Activated CD4-positive, alpha-beta memory T cell treated with anti-CD3 and anti-CD28 coated beads, Interleukin-2, amount 10 ng/mL, durations not matched to agents 7 days and 5 days (primary cell): ENCODE results near the gene GMDS. TPM values are rescaled to one million over a fixed set of nuclear protein-coding genes. Genes with fewer than 3 reads are reported as not detected.

Experiments
- CTCF ChIA-PET: fragments of 350-600 bp; sonication (Branson Sonifier 250); formaldehyde crosslinking; loops from one replicate; lab custom pipeline; 2021; ENCODE audit warnings: antibody characterized with exemption, inconsistent platforms; lab: Charles Lee
- POLR2A ChIA-PET: fragments of 350-600 bp; sonication (Branson Sonifier 250); formaldehyde crosslinking; loops from one replicate; lab custom pipeline; 2021; ENCODE audit warnings: antibody characterized with exemption; lab: Charles Lee
- DNase-seq: peaks from one replicate; pipeline ENCODE4 v3.0.0-alpha.2; 2020
- H3K27ac Mint-ChIP-seq: one replicate; pipeline ENCODE4 v1.8.0; 2021; ENCODE audit warnings: mild to moderate bottlenecking, mixed read lengths
- H3K27me3 Mint-ChIP-seq: one replicate; pipeline ENCODE4 v1.8.0; 2021; ENCODE audit warnings: mixed read lengths
- H3K36me3 Mint-ChIP-seq: one replicate; pipeline ENCODE4 v1.8.0; 2021; ENCODE audit warnings: low read depth, mixed read lengths
- H3K4me1 Mint-ChIP-seq: one replicate; pipeline ENCODE4 v1.8.0; 2021; ENCODE audit warnings: mixed read lengths
- H3K4me3 Mint-ChIP-seq: one replicate; pipeline ENCODE4 v1.8.0; 2021; ENCODE audit warnings: mild to moderate bottlenecking, mixed read lengths
- H3K9me3 Mint-ChIP-seq: one replicate; pipeline ENCODE4 v1.8.0; 2021; ENCODE audit warnings: mixed read lengths
- total RNA-seq, 2 experiments: library from RNA; stranded (reverse); gene quantifications; one replicate each; pipeline ENCODE4 v1.2.3, GENCODE V29; 2021

GMDS gene
- total RNA-seq, 2 experiments from 2014 or later = 23.7 to 24.7 TPM

DNA sequence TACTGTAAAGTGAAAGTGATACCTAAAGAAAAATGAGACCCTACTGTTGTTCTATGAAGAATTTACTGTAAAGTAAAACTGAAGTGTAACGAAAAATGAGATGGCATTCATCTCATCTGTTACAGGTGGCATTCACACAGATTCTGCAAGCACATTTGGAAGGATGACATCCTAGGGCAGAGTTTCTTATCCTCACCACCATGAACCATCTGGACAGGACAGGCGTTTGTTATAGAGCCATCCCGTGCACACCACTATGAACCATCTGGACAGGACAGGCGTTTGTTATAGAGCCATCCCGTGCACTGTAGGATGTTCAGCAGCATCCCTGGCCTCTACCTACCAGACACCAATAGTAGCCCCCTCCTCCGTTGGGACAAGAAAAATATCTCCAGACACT is 294.8 kb downstream of the GMDS start:
- no peak overlapping the region for H3K27ac Mint-ChIP-seq
- ChIA-PET CTCF (no interaction called here), POLR2A (no interaction called here)
- H3K36me3 Mint-ChIP-seq = no peaks in the 10 kb centered on the region
- H3K4me3 Mint-ChIP-seq = no peak overlapping the region
- no peaks in the 10 kb centered on the region for H3K4me1 Mint-ChIP-seq
- H3K9me3 Mint-ChIP-seq = no peaks in the 10 kb centered on the region
- H3K27me3 Mint-ChIP-seq = no peaks in the 10 kb centered on the region
- DNase-seq = no peak

DNA sequence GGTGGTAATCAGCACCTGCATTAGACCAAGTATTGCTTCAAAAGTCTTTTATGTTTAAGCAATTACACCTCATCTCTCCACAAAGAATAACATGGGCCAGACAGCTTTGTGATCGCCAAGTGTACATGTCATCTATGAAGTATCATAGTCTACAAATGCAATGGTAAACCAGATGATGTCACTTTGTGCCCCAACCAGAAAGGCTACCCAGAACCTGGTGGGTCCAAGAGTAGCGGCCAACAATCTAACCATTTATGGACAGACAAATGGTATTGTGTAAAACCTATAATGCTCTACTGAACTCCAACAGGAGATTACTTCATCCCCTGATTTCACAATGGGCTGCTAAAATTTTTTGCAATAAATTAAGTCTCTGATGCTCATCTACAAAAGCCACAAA is 295.9 kb downstream of the GMDS start:
- H3K4me3 Mint-ChIP-seq = no peak overlapping the region
- H3K27me3 Mint-ChIP-seq = no peaks in the 10 kb centered on the region
- ChIA-PET CTCF (no interaction called here), POLR2A (no interaction called here)
- H3K27ac Mint-ChIP-seq = no peak overlapping the region
- DNase-seq = no peak
- no peaks in the 10 kb centered on the region for H3K4me1 Mint-ChIP-seq
- H3K9me3 Mint-ChIP-seq = no peaks in the 10 kb centered on the region
- H3K36me3 Mint-ChIP-seq = no peaks in the 10 kb centered on the region

DNA sequence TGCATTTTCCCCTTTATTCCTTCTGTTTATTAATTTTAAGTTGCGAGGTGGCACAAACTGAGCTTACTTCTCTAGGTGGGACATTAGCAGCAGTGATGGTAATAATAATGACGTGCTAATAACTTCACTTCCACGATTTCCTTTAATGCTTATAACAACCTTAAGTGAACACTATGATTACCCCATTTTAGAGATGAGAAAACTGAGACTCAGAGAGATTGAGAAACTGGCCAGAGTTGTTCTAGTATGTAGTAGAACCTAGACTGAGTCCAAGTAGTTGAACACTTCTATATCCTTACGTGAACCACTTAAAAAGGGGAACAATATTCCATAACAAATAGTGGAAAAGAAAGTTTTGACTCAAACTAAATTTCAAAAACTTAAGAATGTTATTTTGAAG is 297.5 kb downstream of the GMDS start:
- H3K27me3 Mint-ChIP-seq = no peaks in the 10 kb centered on the region
- no peak for DNase-seq
- no peaks in the 10 kb centered on the region for H3K4me1 Mint-ChIP-seq
- POLR2A ChIA-PET = no interaction called here
- no peak overlapping the region for H3K4me3 Mint-ChIP-seq
- CTCF ChIA-PET = no interaction called here
- no peaks in the 10 kb centered on the region for H3K9me3 Mint-ChIP-seq
- H3K36me3 Mint-ChIP-seq = no peaks in the 10 kb centered on the region
- no peak overlapping the region for H3K27ac Mint-ChIP-seq

DNA sequence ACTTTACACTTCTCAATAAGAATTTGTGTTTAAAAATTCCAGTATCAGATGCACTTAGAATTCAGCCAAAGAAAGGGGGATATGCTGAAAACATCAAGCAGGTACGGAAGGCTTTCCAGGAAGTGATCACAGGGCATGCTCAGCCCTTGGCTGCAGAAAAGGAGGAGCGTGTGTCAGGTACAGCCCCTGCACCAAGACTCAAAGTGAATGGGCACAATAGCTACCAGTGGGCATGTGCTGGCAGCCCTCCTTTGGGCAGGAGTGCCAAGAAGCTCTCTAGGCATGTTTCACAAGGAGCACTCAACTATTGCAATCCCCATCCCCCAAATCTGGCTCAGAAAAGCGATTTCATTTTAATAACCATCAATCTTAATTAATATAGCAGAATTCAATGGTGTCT is 298.8 kb downstream of the GMDS start:
- no peak overlapping the region for H3K27ac Mint-ChIP-seq
- CTCF ChIA-PET = interaction anchor here (1.4 kb wide), 1 partner anchor 688 kb away, joined by 3 read pairs; no protein-coding TSS in a partner anchor
- H3K36me3 Mint-ChIP-seq = no peaks in the 10 kb centered on the region
- POLR2A ChIA-PET = no interaction called here
- no peak for DNase-seq
- H3K27me3 Mint-ChIP-seq = no peaks in the 10 kb centered on the region
- H3K4me3 Mint-ChIP-seq = no peak overlapping the region
- H3K9me3 Mint-ChIP-seq = no peaks in the 10 kb centered on the region
- H3K4me1 Mint-ChIP-seq = no peaks in the 10 kb centered on the region

DNA sequence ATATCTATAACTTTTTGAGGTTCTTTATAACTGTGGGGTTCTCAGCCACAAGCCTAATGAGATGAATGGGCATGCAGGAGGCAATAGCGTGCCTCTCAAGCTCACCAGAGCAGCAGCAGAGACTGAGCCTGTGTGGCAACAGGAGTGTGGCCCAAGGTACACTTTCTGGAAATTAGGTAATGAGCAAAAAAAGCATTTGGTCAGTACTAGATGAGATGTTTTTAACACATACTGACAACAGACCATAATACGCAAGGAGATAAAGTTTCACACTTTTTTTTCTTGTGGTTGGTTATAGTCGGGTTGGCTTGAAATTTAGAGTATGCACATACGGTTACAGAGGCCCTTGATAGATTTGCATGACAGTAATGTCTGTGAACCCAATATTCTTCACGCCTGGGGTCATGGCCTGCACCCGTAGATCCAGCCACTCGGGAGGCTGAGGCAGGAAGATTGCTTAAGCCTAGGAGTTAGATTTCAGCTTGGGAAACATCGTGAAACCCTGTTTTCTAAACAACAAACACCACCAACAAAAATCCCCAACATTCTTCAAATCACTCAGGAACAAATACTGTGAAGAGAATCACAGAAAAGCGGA is 300.1 kb downstream of the GMDS start:
- H3K36me3 Mint-ChIP-seq = no peaks in the 10 kb centered on the region
- no peak overlapping the region for H3K27ac Mint-ChIP-seq
- H3K4me1 Mint-ChIP-seq = no peaks in the 10 kb centered on the region
- no peaks in the 10 kb centered on the region for H3K27me3 Mint-ChIP-seq
- H3K4me3 Mint-ChIP-seq = no peak overlapping the region
- ChIA-PET POLR2A (no interaction called here), CTCF (interaction anchor here (1.4 kb wide), 1 partner anchor 689 kb away, joined by 3 read pairs; no protein-coding TSS in a partner anchor)
- no peaks in the 10 kb centered on the region for H3K9me3 Mint-ChIP-seq
- DNase-seq = no peak

DNA sequence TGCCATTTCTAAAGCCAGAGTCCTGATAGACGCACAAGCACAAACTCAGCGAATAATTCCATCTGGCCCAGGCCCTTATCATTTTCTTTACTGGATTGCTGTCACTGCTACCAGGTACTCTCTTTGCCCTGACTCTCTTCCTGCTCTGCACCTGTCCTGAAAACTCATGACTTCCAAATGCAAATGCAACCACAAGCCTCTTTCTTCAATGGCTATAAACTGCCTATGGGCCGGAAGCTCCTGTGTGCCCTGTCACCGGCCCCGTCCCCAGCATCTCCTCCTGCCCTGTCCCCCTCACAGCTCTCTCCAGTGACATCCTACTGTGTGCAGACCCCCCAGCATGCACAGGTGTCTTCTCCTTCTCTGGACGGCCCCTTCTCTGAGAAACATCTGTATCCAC is 302.6 kb downstream of the GMDS start:
- POLR2A ChIA-PET = no interaction called here
- Mint-ChIP-seq H3K36me3 (no peaks in the 10 kb centered on the region), H3K9me3 (no peaks in the 10 kb centered on the region), H3K4me3 (no peak overlapping the region), H3K27me3 (no peaks in the 10 kb centered on the region), H3K4me1 (no peaks in the 10 kb centered on the region), H3K27ac (no peak overlapping the region)
- CTCF ChIA-PET = interaction anchor here (0.9 kb wide), 1 partner anchor 11 kb away, joined by 3 read pairs; no protein-coding TSS in a partner anchor
- no peak for DNase-seq

DNA sequence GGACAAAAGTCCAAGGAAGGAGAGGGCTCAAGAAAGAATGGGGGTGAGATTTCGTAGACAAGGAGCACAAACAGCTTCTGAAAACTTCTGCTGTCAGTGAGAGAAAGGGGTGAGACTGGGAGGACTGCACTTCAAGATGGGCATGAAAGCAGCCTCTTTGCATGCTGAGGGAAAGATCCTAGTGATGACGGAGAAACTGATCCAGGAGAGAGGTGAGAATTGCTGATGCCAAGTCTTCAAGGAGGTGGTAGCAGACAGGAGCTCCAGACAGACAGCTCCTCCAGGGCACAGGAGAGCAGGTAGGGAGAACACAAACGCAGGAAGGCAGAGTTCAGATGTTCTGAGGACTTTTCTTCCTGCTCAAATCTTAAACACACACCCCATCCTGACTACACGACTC is 303.9 kb downstream of the GMDS start:
- Mint-ChIP-seq H3K4me3 (no peak overlapping the region), H3K27ac (no peak overlapping the region), H3K27me3 (no peaks in the 10 kb centered on the region), H3K36me3 (no peaks in the 10 kb centered on the region), H3K4me1 (no peaks in the 10 kb centered on the region), H3K9me3 (no peaks in the 10 kb centered on the region)
- POLR2A ChIA-PET = no interaction called here
- no peak for DNase-seq
- CTCF ChIA-PET = no interaction called here

DNA sequence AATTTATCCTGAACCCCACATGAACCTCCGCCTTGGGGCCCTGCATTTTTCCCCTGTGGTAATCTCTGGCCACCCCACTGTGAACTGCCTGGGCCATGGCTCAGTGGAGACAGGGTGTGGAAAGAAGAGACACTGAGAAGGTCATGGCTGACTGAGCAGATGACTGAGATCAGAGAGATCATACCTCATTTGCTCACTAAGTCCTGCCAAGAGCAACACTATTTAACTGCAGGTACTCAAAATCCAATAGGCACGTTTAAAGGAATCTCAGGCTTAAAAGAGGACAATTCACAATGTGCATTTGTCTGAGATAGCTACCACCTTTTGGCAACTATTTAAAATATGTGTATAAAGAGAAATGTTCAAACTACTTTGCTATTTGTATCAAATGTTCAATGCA is 305.0 kb downstream of the GMDS start:
- DNase-seq = no peak
- peaks cover 2% of the 10 kb centered on the region for H3K36me3 Mint-ChIP-seq
- no peaks in the 10 kb centered on the region for H3K4me1 Mint-ChIP-seq
- POLR2A ChIA-PET = no interaction called here
- CTCF ChIA-PET = no interaction called here
- no peaks in the 10 kb centered on the region for H3K9me3 Mint-ChIP-seq
- H3K27ac Mint-ChIP-seq = no peak overlapping the region
- H3K27me3 Mint-ChIP-seq = no peaks in the 10 kb centered on the region
- H3K4me3 Mint-ChIP-seq = no peak overlapping the region

DNA sequence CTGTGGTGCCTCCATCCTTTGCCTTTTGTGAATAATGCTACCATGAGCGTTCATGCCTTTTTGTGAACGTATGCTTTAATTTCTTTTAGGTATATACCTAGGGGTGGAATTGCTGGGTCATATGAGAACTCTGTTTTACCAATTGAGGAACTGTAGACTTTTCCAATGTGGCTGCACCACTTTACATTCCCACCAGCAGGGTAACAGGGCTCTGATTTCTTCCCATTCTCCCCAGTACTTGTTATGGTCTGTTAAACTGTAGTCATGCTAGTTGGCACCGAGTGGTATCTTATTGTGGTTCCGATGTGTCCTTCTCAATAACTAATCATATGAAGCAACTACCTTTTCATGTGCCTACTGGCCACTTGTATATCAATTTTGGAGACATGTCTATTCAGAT is 312.1 kb downstream of the GMDS start:
- H3K36me3 Mint-ChIP-seq = peaks cover 6% of the 10 kb centered on the region
- H3K9me3 Mint-ChIP-seq = peaks cover 6% of the 10 kb centered on the region
- CTCF ChIA-PET = no interaction called here
- H3K4me1 Mint-ChIP-seq = no peaks in the 10 kb centered on the region
- POLR2A ChIA-PET = no interaction called here
- no peak overlapping the region for H3K27ac Mint-ChIP-seq
- DNase-seq = no peak
- no peaks in the 10 kb centered on the region for H3K27me3 Mint-ChIP-seq
- H3K4me3 Mint-ChIP-seq = no peak overlapping the region

DNA sequence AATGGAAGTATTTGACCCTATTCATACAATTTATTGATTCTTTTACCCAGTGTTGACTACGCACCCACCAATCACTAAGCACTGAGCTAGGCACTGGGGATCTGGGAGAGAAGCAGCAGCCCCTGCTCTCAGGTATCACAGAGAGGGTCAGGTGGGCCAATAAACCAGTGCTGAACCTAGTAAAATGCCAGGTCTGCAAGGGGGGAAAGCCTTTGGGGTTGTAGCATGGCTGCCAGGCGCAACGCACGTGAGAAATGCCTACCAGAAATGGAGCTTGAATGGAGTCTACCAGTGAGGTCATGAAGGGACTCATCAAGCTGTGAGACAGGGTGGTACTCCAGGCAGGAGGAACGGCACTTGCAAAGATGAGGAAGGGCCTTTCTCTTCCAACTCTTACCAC is 313.6 kb downstream of the GMDS start:
- H3K4me3 Mint-ChIP-seq = no peak overlapping the region

DNA sequence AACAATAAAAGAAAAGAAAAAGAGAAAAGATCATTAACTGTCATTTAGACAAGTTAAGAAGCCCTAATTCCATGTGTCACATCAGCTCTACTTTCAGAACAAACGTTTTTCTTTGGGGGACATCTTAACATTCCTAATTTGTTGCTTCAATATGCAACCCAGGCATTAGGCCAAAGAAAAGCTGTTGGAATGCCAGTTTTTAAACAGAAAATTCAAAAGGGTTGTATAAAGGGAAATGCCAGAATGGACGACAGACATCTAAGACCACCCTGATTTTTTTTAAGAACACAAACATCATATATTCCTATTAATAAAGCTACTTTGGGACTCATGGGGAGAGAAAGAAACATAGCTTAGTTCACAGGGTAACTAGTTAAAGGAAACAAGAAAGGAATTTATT is 315.0 kb downstream of the GMDS start:
- H3K27me3 Mint-ChIP-seq = no peaks in the 10 kb centered on the region
- ChIA-PET POLR2A (no interaction called here), CTCF (interaction anchor here (1.1 kb wide), 1 partner anchor 704 kb away, joined by 3 read pairs; no protein-coding TSS in a partner anchor)

More for the DNA sequence above, 313.6 kb downstream of the GMDS start:
- CTCF ChIA-PET = no interaction called here
- Mint-ChIP-seq H3K4me1 (no peaks in the 10 kb centered on the region), H3K27ac (no peak overlapping the region), H3K27me3 (no peaks in the 10 kb centered on the region), H3K36me3 (peaks cover 6% of the 10 kb centered on the region), H3K9me3 (peaks cover 6% of the 10 kb centered on the region)
- POLR2A ChIA-PET = no interaction called here
- DNase-seq = no peak

DNA sequence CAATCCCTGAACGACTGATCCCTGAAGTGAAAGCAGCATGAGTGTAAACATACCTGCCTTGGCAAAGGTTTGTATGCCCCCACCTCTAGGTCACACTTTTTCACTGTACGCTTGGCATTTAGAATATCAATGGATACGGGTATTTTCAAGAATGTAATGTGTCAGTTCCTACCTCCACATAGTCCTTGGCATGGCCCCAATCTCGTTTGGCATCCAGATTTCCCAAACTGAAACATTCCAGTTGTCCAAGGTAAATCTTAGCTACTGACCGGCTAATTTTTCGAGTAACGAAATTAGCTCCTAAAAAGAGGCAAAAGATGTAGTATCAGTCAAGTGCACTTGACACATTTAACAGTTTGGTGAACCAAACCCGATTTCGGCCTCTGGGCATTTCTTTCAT is 315.5 kb downstream of the GMDS start:
- ChIA-PET POLR2A (no interaction called here), CTCF (interaction anchor here (1.1 kb wide), 1 partner anchor 705 kb away, joined by 3 read pairs; no protein-coding TSS in a partner anchor)
- peaks cover 4% of the 10 kb centered on the region for H3K36me3 Mint-ChIP-seq
- no peak overlapping the region for H3K27ac Mint-ChIP-seq
- no peak for DNase-seq
- peaks cover 9% of the 10 kb centered on the region for H3K9me3 Mint-ChIP-seq
- no peak overlapping the region for H3K4me3 Mint-ChIP-seq
- no peaks in the 10 kb centered on the region for H3K27me3 Mint-ChIP-seq
- H3K4me1 Mint-ChIP-seq = no peaks in the 10 kb centered on the region

More for the DNA sequence above, 315.0 kb downstream of the GMDS start:
- H3K9me3 Mint-ChIP-seq = peaks cover 9% of the 10 kb centered on the region
- DNase-seq = no peak
- no peak overlapping the region for H3K4me3 Mint-ChIP-seq
- H3K4me1 Mint-ChIP-seq = no peaks in the 10 kb centered on the region
- H3K27ac Mint-ChIP-seq = no peak overlapping the region
- peaks cover 4% of the 10 kb centered on the region for H3K36me3 Mint-ChIP-seq

DNA sequence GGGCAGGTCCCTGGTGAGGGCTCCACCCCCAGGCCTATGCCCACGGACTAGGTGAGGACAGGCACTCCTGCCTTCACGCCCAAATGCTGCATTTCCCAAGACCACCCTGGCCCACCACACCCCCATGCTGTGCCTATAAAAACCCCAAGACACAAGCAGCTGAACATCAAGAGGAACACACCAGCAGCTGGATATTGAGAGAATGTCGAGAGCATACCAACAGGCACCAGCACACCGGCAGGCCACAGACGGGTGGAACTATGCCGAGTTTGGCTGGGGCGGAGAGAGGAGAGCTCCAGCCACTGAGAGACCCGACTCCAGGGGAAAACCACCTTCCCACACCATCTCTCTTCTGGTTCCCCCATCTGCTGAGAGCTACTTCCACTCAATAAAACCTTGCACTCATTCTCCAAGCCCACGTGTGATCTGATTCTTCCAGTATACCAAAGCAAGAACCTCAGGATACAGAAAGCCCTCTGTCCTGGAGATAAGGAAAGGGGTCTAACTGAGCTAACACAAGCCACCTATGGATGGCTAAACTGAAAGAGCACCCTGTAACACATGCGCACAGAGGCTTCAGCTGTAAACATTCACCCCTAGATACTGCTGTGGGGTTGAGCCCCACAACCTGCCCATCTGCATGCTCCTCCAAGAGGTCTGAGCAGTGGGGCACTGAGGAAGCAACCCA is 319.5 kb downstream of the GMDS start:
- no peak for DNase-seq
- Mint-ChIP-seq H3K4me3 (no peak overlapping the region), H3K36me3 (peaks cover 4% of the 10 kb centered on the region), H3K27me3 (no peaks in the 10 kb centered on the region), H3K4me1 (no peaks in the 10 kb centered on the region), H3K9me3 (peaks cover 3% of the 10 kb centered on the region), H3K27ac (no peak overlapping the region)
- ChIA-PET POLR2A (no interaction called here), CTCF (no interaction called here)

DNA sequence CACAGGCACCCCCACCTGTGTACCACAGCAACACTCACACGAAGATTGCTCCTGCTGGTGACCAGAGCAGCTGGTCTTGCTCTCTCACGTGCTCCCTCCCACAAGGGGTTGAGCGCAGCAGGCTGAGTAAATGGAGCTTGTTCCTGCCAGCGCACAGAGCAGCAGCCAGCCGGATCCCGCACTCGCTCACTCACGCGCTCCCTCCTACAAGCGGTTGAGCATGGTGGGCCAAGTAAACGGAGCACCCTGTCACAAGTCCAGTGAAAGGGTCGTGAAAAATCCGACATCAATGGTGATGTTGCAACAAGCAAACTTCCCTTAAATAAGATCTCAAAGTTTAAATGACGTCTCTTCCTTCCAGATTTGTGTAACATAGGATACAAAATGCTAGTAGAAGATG is 322.0 kb downstream of the GMDS start:
- CTCF ChIA-PET = no interaction called here
- Mint-ChIP-seq H3K36me3 (no peaks in the 10 kb centered on the region), H3K27me3 (no peaks in the 10 kb centered on the region), H3K4me3 (no peak overlapping the region), H3K27ac (no peak overlapping the region), H3K4me1 (no peaks in the 10 kb centered on the region), H3K9me3 (peaks cover 3% of the 10 kb centered on the region)
- POLR2A ChIA-PET = no interaction called here
- DNase-seq = no peak
